Loucy (cell line): ENCODE data around the gene WSCD1.

Experiments
- H2AFZ ChIP-seq: fragments of 200-600 bp; sonication (generic); 2 replicates; pipeline ENCODE4 v1.6.0; 2016; ENCODE audit warnings: antibody characterized with exemption, mild to moderate bottlenecking, low read length, moderate library complexity
- H3F3A ChIP-seq: fragments of 200-600 bp; 2 replicates; pipeline ENCODE4 v1.6.0; 2016; ENCODE audit warnings: antibody characterized with exemption, low read depth, mild to moderate bottlenecking
- H3K27me3 ChIP-seq: fragments of 200-600 bp; sonication (generic); 2 replicates; pipeline ENCODE4 v1.6.1; 2014; ENCODE audit warnings: low read length, mild to moderate bottlenecking; ENCODE audit not compliant: insufficient read depth, poor library complexity, severe bottlenecking
- H3K36me3 ChIP-seq: fragments of 200-600 bp; sonication (generic); 2 replicates; pipeline ENCODE4 v1.6.1; 2016; ENCODE audit warnings: low read length; ENCODE audit not compliant: insufficient read depth
- H3K4me1 ChIP-seq: fragments of 200-600 bp; sonication (generic); 2 replicates; pipeline ENCODE4 v1.5.1; 2014; ENCODE audit warnings: low read length, mild to moderate bottlenecking; ENCODE audit not compliant: insufficient read depth, poor library complexity, severe bottlenecking
- H3K4me2 ChIP-seq: fragments of 200-600 bp; sonication (generic); 2 replicates; pipeline ENCODE4 v1.6.0; 2014; ENCODE audit warnings: antibody characterized with exemption, low read length, low read depth, mild to moderate bottlenecking; ENCODE audit not compliant: poor library complexity, severe bottlenecking
- H3K4me3 ChIP-seq: fragments of 200-600 bp; sonication (generic); 2 replicates; pipeline ENCODE4 v1.5.1; 2014; ENCODE audit warnings: low read length, mild to moderate bottlenecking, mixed read lengths; ENCODE audit not compliant: poor library complexity, severe bottlenecking
- H3K79me2 ChIP-seq: fragments of 200-600 bp; sonication (generic); 2 replicates; pipeline ENCODE4 v1.6.1; 2014; ENCODE audit warnings: low read length; ENCODE audit not compliant: insufficient read depth
- H3K9ac ChIP-seq: fragments of 200-600 bp; sonication (generic); 2 replicates; pipeline ENCODE4 v1.6.0; 2014; ENCODE audit warnings: mild to moderate bottlenecking, low read depth, low read length, moderate library complexity; ENCODE audit not compliant: poor library complexity, severe bottlenecking
- H3K9me2 ChIP-seq: fragments of 200-600 bp; sonication (generic); replicated peaks from 2 replicates; pipeline ENCODE4 v1.6.1; 2016; ENCODE audit warnings: low read depth, low read length, mixed read lengths
- H3K9me3 ChIP-seq: fragments of 200-600 bp; sonication (generic); 2 replicates; pipeline ENCODE4 v1.6.1; 2014; ENCODE audit warnings: mild to moderate bottlenecking, antibody characterized with exemption, low read length, low read depth; ENCODE audit not compliant: insufficient read depth
- H4K20me1 ChIP-seq: fragments of 200-600 bp; sonication (generic); 2 replicates; pipeline ENCODE4 v1.6.0; 2014; ENCODE audit warnings: antibody characterized with exemption, low read length, mild to moderate bottlenecking; ENCODE audit not compliant: insufficient read depth, poor library complexity, severe bottlenecking
- EZH2phosphoT487 ChIP-seq: fragments of 200-600 bp; IDR thresholded peaks from 2 replicates; pipeline ENCODE4 v1.6.1; 2018; ENCODE audit warnings: antibody characterized with exemption, mild to moderate bottlenecking, moderate library complexity, borderline replicate concordance
- TF ChIP-seq, protein P1 (sequence below): fragments of 200-600 bp; sonication (generic); conservative IDR thresholded peaks from 2 replicates; pipeline ENCODE4 v1.5.1; 2014; ENCODE audit warnings: mild to moderate bottlenecking, antibody characterized with exemption, low read length

WSCD1 gene

DNA sequence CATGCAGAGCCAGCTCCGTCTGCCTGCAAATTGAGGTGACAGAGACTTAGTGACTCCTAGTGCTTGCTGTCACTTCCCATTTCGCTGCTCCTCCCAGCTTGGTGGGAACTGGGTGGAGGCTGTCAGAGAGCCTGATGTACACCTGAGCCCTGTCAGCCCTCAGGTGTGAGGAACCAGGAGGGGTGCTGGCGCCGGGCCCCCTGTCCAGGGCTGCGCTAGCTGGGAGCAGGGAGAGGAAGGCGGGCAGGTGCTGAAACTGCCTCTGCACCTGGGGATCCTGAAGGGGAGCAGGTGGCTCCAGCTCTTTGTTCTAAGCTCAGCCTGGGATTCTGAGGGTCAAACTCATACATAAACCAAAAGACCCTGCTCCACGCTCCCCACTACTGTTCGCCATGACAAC lies 10.8 kb upstream of the WSCD1 start:
- H3K27me3 ChIP-seq = no peaks in the 10 kb centered on the region

GRCh38 chr17:6061290-6061689 lies 8.9 kb upstream of the WSCD1 start:
- no peaks in the 10 kb centered on the region for H3K27me3 ChIP-seq
- no peak overlapping the region for H3K9ac ChIP-seq
- no peaks in the 10 kb centered on the region for H3K4me1 ChIP-seq
- H4K20me1 ChIP-seq = no peaks in the 10 kb centered on the region
- no peak for TF ChIP-seq EZH2phosphoT487
- TF ChIP-seq, protein P1, sequence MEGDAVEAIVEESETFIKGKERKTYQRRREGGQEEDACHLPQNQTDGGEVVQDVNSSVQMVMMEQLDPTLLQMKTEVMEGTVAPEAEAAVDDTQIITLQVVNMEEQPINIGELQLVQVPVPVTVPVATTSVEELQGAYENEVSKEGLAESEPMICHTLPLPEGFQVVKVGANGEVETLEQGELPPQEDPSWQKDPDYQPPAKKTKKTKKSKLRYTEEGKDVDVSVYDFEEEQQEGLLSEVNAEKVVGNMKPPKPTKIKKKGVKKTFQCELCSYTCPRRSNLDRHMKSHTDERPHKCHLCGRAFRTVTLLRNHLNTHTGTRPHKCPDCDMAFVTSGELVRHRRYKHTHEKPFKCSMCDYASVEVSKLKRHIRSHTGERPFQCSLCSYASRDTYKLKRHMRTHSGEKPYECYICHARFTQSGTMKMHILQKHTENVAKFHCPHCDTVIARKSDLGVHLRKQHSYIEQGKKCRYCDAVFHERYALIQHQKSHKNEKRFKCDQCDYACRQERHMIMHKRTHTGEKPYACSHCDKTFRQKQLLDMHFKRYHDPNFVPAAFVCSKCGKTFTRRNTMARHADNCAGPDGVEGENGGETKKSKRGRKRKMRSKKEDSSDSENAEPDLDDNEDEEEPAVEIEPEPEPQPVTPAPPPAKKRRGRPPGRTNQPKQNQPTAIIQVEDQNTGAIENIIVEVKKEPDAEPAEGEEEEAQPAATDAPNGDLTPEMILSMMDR = no peak
- H3K79me2 ChIP-seq = no peaks in the 10 kb centered on the region
- peaks cover 3% of the 10 kb centered on the region; the same call in 1 of the 2 replicates for H3K9me3 ChIP-seq
- H3K9me2 ChIP-seq = no peaks in the 10 kb centered on the region
- H3F3A ChIP-seq = no peaks in the 10 kb centered on the region
- no peak overlapping the region for H3K4me2 ChIP-seq
- no peak overlapping the region for H3K4me3 ChIP-seq
- no peaks in the 10 kb centered on the region for H3K36me3 ChIP-seq
- no peak overlapping the region for H2AFZ ChIP-seq

More for the DNA sequence above, 10.8 kb upstream of the WSCD1 start:
- no peak for TF ChIP-seq EZH2phosphoT487
- TF ChIP-seq, protein P1 = no peak
- Histone ChIP-seq H3K4me2 (no peak overlapping the region), H3F3A (no peaks in the 10 kb centered on the region), H3K9me3 (peaks cover 3% of the 10 kb centered on the region; the same call in 1 of the 2 replicates), H3K79me2 (no peaks in the 10 kb centered on the region), H3K36me3 (no peaks in the 10 kb centered on the region), H3K4me3 (no peak overlapping the region), H2AFZ (no peak overlapping the region), H3K9me2 (no peaks in the 10 kb centered on the region), H3K9ac (no peak overlapping the region), H4K20me1 (no peaks in the 10 kb centered on the region), H3K4me1 (no peaks in the 10 kb centered on the region)

DNA sequence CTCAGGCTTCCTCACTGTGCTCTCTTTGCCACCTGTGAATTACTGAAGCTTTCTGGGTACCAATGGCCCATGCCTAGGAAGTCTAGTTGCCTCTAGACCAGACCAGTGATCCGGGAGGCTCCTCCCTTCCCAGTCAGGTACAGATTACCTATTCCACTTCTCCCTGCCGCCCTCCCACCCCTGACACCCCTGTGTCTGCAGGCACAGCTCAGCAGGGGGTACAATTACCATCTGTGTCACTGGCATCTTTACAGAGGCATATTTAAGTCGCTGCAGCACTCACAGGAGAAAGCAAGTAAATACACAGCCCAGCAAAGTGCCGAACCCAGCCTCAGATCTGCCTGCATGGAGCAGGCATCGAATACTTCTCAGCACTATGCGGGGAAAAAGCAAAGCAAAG lies 5.3 kb upstream of the WSCD1 start:
- H3K9me2 ChIP-seq = no peaks in the 10 kb centered on the region
- no peaks in the 10 kb centered on the region for H3K4me1 ChIP-seq
- H3K9ac ChIP-seq = no peak overlapping the region
- H3K4me2 ChIP-seq = no peak overlapping the region
- no peak overlapping the region for H2AFZ ChIP-seq
- no peak for TF ChIP-seq EZH2phosphoT487
- TF ChIP-seq, protein P1 = no peak
- H3F3A ChIP-seq = no peaks in the 10 kb centered on the region
- no peaks in the 10 kb centered on the region for H3K36me3 ChIP-seq
- H3K9me3 ChIP-seq = peaks cover 3% of the 10 kb centered on the region; the same call in 1 of the 2 replicates
- H3K79me2 ChIP-seq = no peaks in the 10 kb centered on the region
- H3K4me3 ChIP-seq = no peak overlapping the region
- no peaks in the 10 kb centered on the region for H3K27me3 ChIP-seq
- H4K20me1 ChIP-seq = no peaks in the 10 kb centered on the region
